ENCODE results near the gene TPP2. TPM values are rescaled to one million over a fixed set of nuclear protein-coding genes. Genes with fewer than 3 reads are reported as not detected.

TPP2 gene
- total RNA-seq, 2 donors from 2014 or later: 41.0 to 42.0 TPM

- no peaks in the 10 kb centered on the region for H3K36me3 ChIP-seq
- H3K4me3 ChIP-seq: no peak overlapping the region
- H3K9me3 ChIP-seq: no peaks in the 10 kb centered on the region
- no peak overlapping the region for H3K9ac ChIP-seq (ENCODE audit: low read depth in 2 of 2, low read length in 2 of 2)
- no peak overlapping the region for H3K27ac ChIP-seq
- no peaks in the 10 kb centered on the region for H3K27me3 ChIP-seq
- H3K4me1 ChIP-seq: no peaks in the 10 kb centered on the region
- no peak for TF ChIP-seq CTCF (IDR thresholded peaks at IDR 0.05)
- intact Hi-C loops (cut with DNase I): no loop called here
- DNase-seq: no peak
Measured at GRCh38 chr13:102702965-102703725, 106.4 kb downstream of the TPP2 start.

- TF ChIP-seq CTCF (IDR thresholded peaks at IDR 0.05): no peak
- Histone ChIP-seq H3K4me1 (no peaks in the 10 kb centered on the region), H3K9me3 (no peaks in the 10 kb centered on the region), H3K36me3 (no peaks in the 10 kb centered on the region), H3K9ac (ENCODE audit: low read depth in 2 of 2, low read length in 2 of 2) (no peak overlapping the region), H3K27ac (no peak overlapping the region), H3K27me3 (no peaks in the 10 kb centered on the region), H3K4me3 (no peak overlapping the region)
- intact Hi-C loops (cut with DNase I): no loop called here
- no peak for DNase-seq
Measured at GRCh38 chr13:102703726-102704035, 106.9 kb downstream of the TPP2 start.

- Histone ChIP-seq H3K27ac (no peak overlapping the region), H3K27me3 (no peaks in the 10 kb centered on the region), H3K36me3 (no peaks in the 10 kb centered on the region), H3K9ac (ENCODE audit: low read depth in 2 of 2, low read length in 2 of 2) (no peak overlapping the region), H3K9me3 (no peaks in the 10 kb centered on the region), H3K4me1 (no peaks in the 10 kb centered on the region), H3K4me3 (no peak overlapping the region)
- DNase-seq: no peak
- intact Hi-C loops (cut with DNase I): no loop called here
- no peak for TF ChIP-seq CTCF (IDR thresholded peaks at IDR 0.05)
Measured at GRCh38 chr13:102704238-102705058, 107.7 kb downstream of the TPP2 start.

GRCh38 chr13:102707467-102707866 is 110.7 kb downstream of the TPP2 start:
- DNase-seq: no peak
- Histone ChIP-seq H3K4me3 (no peak overlapping the region), H3K36me3 (no peaks in the 10 kb centered on the region), H3K27ac (no peak overlapping the region), H3K9me3 (no peaks in the 10 kb centered on the region), H3K4me1 (no peaks in the 10 kb centered on the region), H3K9ac (ENCODE audit: low read depth in 2 of 2, low read length in 2 of 2) (no peak overlapping the region), H3K27me3 (no peaks in the 10 kb centered on the region)
- intact Hi-C loops (cut with DNase I): no loop called here
- TF ChIP-seq CTCF (IDR thresholded peaks at IDR 0.05): no peak

- Histone ChIP-seq H3K36me3 (no peaks in the 10 kb centered on the region), H3K4me3 (no peak overlapping the region), H3K27me3 (no peaks in the 10 kb centered on the region), H3K9ac (ENCODE audit: low read depth in 2 of 2, low read length in 2 of 2) (no peak overlapping the region), H3K9me3 (no peaks in the 10 kb centered on the region), H3K27ac (no peak overlapping the region), H3K4me1 (no peaks in the 10 kb centered on the region)
- no peak for TF ChIP-seq CTCF (IDR thresholded peaks at IDR 0.05)
- intact Hi-C loops (cut with DNase I): no loop called here
- DNase-seq: no peak
Measured at GRCh38 chr13:102708211-102708610, 111.4 kb downstream of the TPP2 start.

Data from colonic mucosa (tissue), 4 donors.